Bone marrow (tissue), 2 donors: ENCODE measurements around the gene DNAAF2.
"Not testable (repeated sequence)": the region's sequence is repeated elsewhere in the genome, so short reads cannot be mapped to it uniquely, and the experiment has no call there.

Experiments used
- DNase-seq, 2 donors: peaks; one replicate each; lab custom pipeline; 2025; lab: John Stamatoyannopoulos, UW

Gene DNAAF2

DNA sequence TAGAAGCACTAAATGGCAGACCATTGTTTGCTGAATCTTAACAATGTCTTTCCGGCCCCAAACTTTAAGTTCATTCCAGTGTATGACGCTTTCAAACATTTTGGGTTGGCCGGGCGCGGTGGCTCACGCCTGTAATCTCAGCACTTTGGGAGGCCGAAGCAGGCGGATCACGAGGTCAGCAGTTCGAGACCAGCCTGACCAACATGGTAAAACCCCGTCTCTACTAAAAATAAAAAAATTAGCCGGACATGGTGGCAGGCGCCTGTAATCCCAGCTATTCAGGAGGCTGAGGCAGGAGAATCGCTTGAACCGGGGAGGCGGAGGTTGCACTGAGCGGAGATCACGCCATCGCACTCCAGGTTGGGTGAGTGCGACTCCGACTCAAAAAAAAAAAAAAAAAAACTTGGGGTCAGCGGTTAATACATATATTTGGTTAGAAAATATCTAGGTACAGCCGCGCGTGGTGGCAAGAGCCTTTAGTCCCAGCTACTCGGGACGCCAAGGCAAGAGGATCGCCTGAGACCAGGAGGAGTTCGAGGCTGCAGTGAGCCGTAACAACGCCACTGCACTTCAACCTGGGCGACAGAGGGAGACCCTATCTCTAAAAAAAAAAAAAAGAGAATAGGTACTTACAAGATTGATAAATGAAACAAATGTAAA lies 49.9 kb downstream of the DNAAF2 start:
- DNase-seq = not testable (repeated sequence)

GRCh38 chr14:49584058-49584457 lies 51.0 kb downstream of the DNAAF2 start:
- no peak for DNase-seq

DNA sequence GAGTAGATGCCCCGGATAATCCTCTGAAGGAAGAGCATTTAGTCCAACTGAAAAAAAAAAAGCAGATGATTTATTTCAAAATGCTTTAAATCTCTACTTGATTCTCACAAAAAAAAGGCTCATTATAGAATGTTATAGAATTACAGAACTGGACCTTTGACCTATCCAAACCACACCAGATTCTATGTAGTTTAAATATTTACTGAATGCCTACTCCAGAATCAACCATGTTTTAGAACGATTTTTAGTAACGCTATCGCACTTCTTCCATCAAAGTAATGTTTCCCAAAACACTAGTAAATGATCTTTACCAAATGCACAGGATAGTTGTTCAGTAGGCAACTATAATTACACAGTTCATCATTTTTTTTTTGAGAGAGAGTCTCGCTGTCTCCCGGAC lies 51.4 kb downstream of the DNAAF2 start:
- DNase-seq = no peak

DNA sequence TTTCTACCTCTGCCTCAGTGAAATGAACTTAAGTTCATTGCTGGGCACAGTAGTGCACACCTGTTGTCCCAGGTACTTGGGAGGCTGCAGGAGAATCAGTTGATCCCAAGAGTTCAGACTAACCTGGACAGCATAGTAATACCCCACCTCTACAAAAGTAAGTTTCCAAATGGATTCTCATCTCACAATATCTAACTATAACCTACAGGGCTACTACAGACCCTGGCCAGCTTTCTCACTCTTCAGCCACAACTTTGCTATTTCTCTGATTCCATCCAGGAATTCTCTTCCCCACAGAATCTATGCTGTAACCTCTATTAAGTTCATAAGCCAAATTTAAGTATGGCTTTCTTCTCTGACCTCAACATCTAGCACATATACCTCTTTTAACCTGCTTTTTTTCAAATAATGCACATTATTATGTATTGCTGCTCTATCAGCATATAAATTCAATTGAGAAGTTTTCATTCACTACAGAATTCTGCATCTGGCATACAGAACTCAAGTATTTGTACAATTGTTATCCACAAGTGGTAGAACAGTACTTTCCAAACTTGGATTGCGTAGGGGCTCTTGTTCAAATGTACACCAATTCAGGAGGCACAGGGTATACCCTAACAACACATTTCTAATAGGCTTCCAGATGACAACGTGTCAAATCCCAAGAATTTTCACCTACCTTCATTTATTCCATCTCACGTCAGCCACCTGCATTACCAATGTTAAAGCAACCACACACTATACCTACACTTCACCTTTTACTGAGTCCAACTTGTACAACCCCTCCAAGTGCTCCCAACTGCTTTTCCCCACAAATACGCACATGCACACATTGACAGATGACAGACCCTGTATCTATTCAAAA lies 52.7 kb downstream of the DNAAF2 start:
- DNase-seq = no peak

GRCh38 chr14:49581209-49582112 lies 53.6 kb downstream of the DNAAF2 start:
- DNase-seq = no peak

- DNase-seq = no peak
These were observed 55.2 kb downstream of the DNAAF2 start for GRCh38 chr14:49579841-49580240.

DNA sequence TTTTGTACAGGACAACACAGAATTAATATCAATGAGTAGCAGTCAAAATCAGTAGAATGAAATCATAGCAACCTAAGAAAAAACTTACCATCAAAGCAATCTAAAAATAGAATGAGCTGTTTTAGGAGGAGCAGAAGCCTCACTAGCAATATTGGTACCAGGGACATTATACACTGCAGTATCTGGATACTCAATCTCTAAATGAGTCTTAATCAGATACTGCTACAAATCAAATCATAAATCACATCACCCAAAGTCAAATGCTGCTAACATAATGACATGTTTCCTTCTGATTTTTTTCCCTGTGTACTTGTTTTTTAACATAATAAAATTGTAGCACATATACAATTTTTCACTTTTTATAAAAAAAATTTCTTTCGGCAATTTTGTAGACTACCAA lies 56.9 kb downstream of the DNAAF2 start:
- no peak for DNase-seq
